H1 (cell line): ENCODE results near the gene CAMTA1. TPM values are rescaled to one million over a fixed set of nuclear protein-coding genes. Genes with fewer than 3 reads are reported as not detected.
A peak's percentile ranks its signal among the peaks of the same experiment; 100 is the strongest.

Experiments
- CTCF ChIA-PET: fragments of 300-600 bp; sonication (Branson Sonifier 250); formaldehyde crosslinking; loops from one replicate; lab custom pipeline; 2021; ENCODE audit not compliant: partially characterized antibody; lab: Charles Lee
- POLR2A ChIA-PET: fragments of 300-600 bp; sonication (Branson Sonifier 250); formaldehyde crosslinking; loops from one replicate; lab custom pipeline; 2021; ENCODE audit warnings: inconsistent platforms; ENCODE audit not compliant: partially characterized antibody; lab: Charles Lee
- DNase-seq, 2 experiments: peaks; one replicate each; pipeline versions ENCODE4 v3.0.0 to v3.0.0-alpha.2; 2010 to 2022; ENCODE audit warnings: low spot score in 2 of 2, low read depth in 1 of 2, mixed read lengths in 1 of 2
- FAIRE-seq: peaks from 2 replicates; lab custom pipeline; 2011; peaks lifted over from hg19 to GRCh38; lab: Jason Lieb, UNC
- H2AFZ ChIP-seq: 2 replicates; pipeline ENCODE4 v1.8.1; 2012; ENCODE audit warnings: low read length, inconsistent platforms
- H2AK5ac ChIP-seq: 2 replicates; pipeline ENCODE4 v1.6.1; 2013; ENCODE audit warnings: low read depth, low read length
- H2BK120ac ChIP-seq: replicated peaks from 2 replicates; pipeline ENCODE3; 2013; ENCODE audit warnings: low read depth, low read length, inconsistent platforms
- H2BK12ac ChIP-seq: 2 replicates; pipeline ENCODE4 v1.6.1; 2013; ENCODE audit warnings: low read depth, low read length
- H2BK15ac ChIP-seq: 2 replicates; pipeline ENCODE4 v1.6.1; 2013; ENCODE audit warnings: low read length
- H2BK20ac ChIP-seq: 2 replicates; pipeline ENCODE4 v1.6.1; 2013; ENCODE audit warnings: low read length
- H2BK5ac ChIP-seq: 2 replicates; pipeline ENCODE4 v1.6.1; 2013; ENCODE audit warnings: low read depth, low read length
- H3K14ac ChIP-seq: 2 replicates; pipeline ENCODE4 v1.6.1; 2013; ENCODE audit warnings: inconsistent platforms; ENCODE audit not compliant: insufficient read length
- H3K18ac ChIP-seq: 2 replicates; pipeline ENCODE4 v1.6.1; 2013; ENCODE audit warnings: low read length; ENCODE audit errors: extremely low read depth
- H3K23ac ChIP-seq: 2 replicates; pipeline ENCODE4 v1.6.1; 2013; ENCODE audit warnings: inconsistent platforms; ENCODE audit not compliant: insufficient read length
- H3K23me2 ChIP-seq: 2 replicates; pipeline ENCODE4 v1.6.1; 2013; ENCODE audit warnings: low read depth, low read length
- H3K27ac ChIP-seq: 2 replicates; pipeline ENCODE4 v1.6.1; 2011; ENCODE audit warnings: low read depth, low read length, inconsistent platforms
- H3K27me3 ChIP-seq, 4 experiments: replicated peaks in 1 of 4; 1 replicate in 1 of 4; 2 replicates in 3 of 4; pipeline versions ENCODE4 v1.6.1 to v1.8.1; 2011 to 2013; ENCODE audit warnings: low read length in 3 of 4, mild to moderate bottlenecking in 3 of 4, inconsistent platforms in 2 of 4, mixed read lengths in 2 of 4, moderate library complexity in 1 of 4; ENCODE audit not compliant: control insufficient read depth in 3 of 4, insufficient read depth in 3 of 4; ENCODE audit errors: extremely low read depth in 1 of 4
- H3K36me3 ChIP-seq, 4 experiments: 2 replicates each; pipeline versions ENCODE4 v1.6.1 to v1.8.1; 2011 to 2013; ENCODE audit warnings: mild to moderate bottlenecking in 4 of 4, low read length in 3 of 4, moderate library complexity in 2 of 4, control low read depth in 1 of 4, inconsistent platforms in 1 of 4; ENCODE audit not compliant: insufficient read depth in 4 of 4, control insufficient read depth in 2 of 4
- H3K4ac ChIP-seq: replicated peaks from 2 replicates; pipeline ENCODE3; 2013; ENCODE audit warnings: low read length, low read depth, mixed read lengths, inconsistent platforms; ENCODE audit not compliant: insufficient read length
- H3K4me1 ChIP-seq, 4 experiments: replicated peaks in 1 of 4; 1 replicate in 1 of 4; 2 replicates in 3 of 4; pipeline versions ENCODE4 v1.6.1 to v1.8.1; 2011 to 2013; ENCODE audit warnings: low read length in 3 of 4, inconsistent platforms in 2 of 4, mixed read lengths in 1 of 4; ENCODE audit not compliant: insufficient read depth in 4 of 4, control insufficient read depth in 3 of 4
- H3K4me2 ChIP-seq, 2 experiments: 2 replicates each; pipeline versions ENCODE4 v1.6.1 to v1.8.1; 2011 to 2013; ENCODE audit warnings: low read depth in 2 of 2, low read length in 2 of 2, control low read depth in 1 of 2, inconsistent platforms in 1 of 2, mild to moderate bottlenecking in 1 of 2; ENCODE audit not compliant: insufficient read depth in 1 of 2
- H3K4me3 ChIP-seq, 4 experiments: fragments of 200-600, 300-600 bp in 1 of 4; sonication (generic), shearing (Covaris generic), sonication (Bioruptor Twin) in 1 of 4; 2 replicates each; pipeline versions ENCODE4 v1.5.1 to v1.8.1; 2011 to 2016; ENCODE audit warnings: low read length in 4 of 4, low read depth in 3 of 4, control low read depth in 2 of 4, inconsistent platforms in 2 of 4, mild to moderate bottlenecking in 2 of 4, mixed read lengths in 1 of 4, moderate library complexity in 1 of 4; ENCODE audit not compliant: insufficient read depth in 2 of 4; ENCODE audit errors: extremely low read depth in 1 of 4
- H3K56ac ChIP-seq: replicated peaks from 2 replicates; pipeline ENCODE3; 2013; ENCODE audit warnings: low read depth, mild to moderate bottlenecking, mixed read lengths, low read length, inconsistent platforms; ENCODE audit not compliant: insufficient read length
- H3K79me1 ChIP-seq: 2 replicates; pipeline ENCODE4 v1.6.1; 2013; ENCODE audit warnings: low read depth, low read length, control low read depth
- H3K79me2 ChIP-seq, 2 experiments: 2 replicates each; pipeline versions ENCODE4 v1.6.1 to v1.8.1; 2012 to 2013; ENCODE audit warnings: low read length in 2 of 2, mild to moderate bottlenecking in 2 of 2, inconsistent platforms in 1 of 2; ENCODE audit not compliant: insufficient read depth in 2 of 2, control insufficient read depth in 1 of 2
- H3K9ac ChIP-seq, 4 experiments: replicated peaks in 1 of 4; 1 replicate in 1 of 4; 2 replicates in 3 of 4; pipeline versions ENCODE4 v1.6.1 to v1.8.1; 2011 to 2013; ENCODE audit warnings: low read depth in 3 of 4, low read length in 3 of 4, control low read depth in 2 of 4, mild to moderate bottlenecking in 2 of 4, moderate library complexity in 2 of 4, inconsistent platforms in 1 of 4; ENCODE audit errors: extremely low read depth in 1 of 4
- H3K9me3 ChIP-seq, 2 experiments: 2 replicates each; pipeline versions ENCODE4 v1.6.1 to v1.8.1; 2012 to 2013; ENCODE audit warnings: mild to moderate bottlenecking in 2 of 2, moderate library complexity in 2 of 2, control low read depth in 1 of 2, inconsistent platforms in 1 of 2, low read depth in 1 of 2, low read length in 1 of 2, mixed read lengths in 1 of 2; ENCODE audit not compliant: insufficient read depth in 2 of 2
- H4K20me1 ChIP-seq, 2 experiments: replicated peaks in 1 of 2; 2 replicates each; pipeline versions ENCODE3 to v1.8.1; 2011 to 2013; ENCODE audit warnings: inconsistent platforms in 2 of 2, low read length in 2 of 2, mild to moderate bottlenecking in 1 of 2; ENCODE audit not compliant: insufficient read depth in 2 of 2, control insufficient read depth in 1 of 2
- H4K5ac ChIP-seq: 2 replicates; pipeline ENCODE4 v1.6.1; 2013; ENCODE audit warnings: low read length, low read depth, mixed read lengths, inconsistent platforms; ENCODE audit not compliant: insufficient read length
- H4K8ac ChIP-seq: 2 replicates; pipeline ENCODE4 v1.8.0; 2013; ENCODE audit warnings: mild to moderate bottlenecking, moderate library complexity, low read length, inconsistent platforms; ENCODE audit not compliant: insufficient read depth; ENCODE audit errors: extremely low read depth
- H4K91ac ChIP-seq: replicated peaks from 2 replicates; pipeline ENCODE3; 2013; ENCODE audit warnings: low read length, mixed read lengths, inconsistent platforms; ENCODE audit not compliant: insufficient read length
- NRF1 ChIP-seq: IDR thresholded peaks from 2 replicates; pipeline ENCODE4 v1.6.1; 2011; ENCODE audit warnings: mild to moderate bottlenecking, low read depth, low read length, improper control_type of control experiment
- SUZ12 ChIP-seq: fragments of 200-600 bp; sonication (generic); IDR thresholded peaks from 2 replicates; pipeline ENCODE4 v1.6.1; 2012; ENCODE audit warnings: mild to moderate bottlenecking, inconsistent platforms, low read length, moderate library complexity, mixed read lengths
- WGBS, 2 experiments: shearing (Covaris generic) in 1 of 2; methylation state at CpG; one replicate each; pipeline versions ENCODE4 v1.1.6 to v1.1.7; 2013 to 2015; ENCODE audit warnings: low lambda C conversion rate in 2 of 2, mixed read lengths in 2 of 2, inconsistent platforms in 1 of 2, low coverage in 1 of 2, missing lambda C conversion rate in 1 of 2; ENCODE audit not compliant: insufficient replicate concordance in 2 of 2, insufficient coverage in 1 of 2, insufficient read length in 1 of 2; ENCODE audit errors: extremely low coverage in 1 of 2, missing lambda C conversion rate in 1 of 2; 5-methylcytosine and 5-hydroxymethylcytosine counted together
- polyA plus RNA-seq, 7 experiments: library from polyadenylated mRNA; depleted of rRNA in 3 of 7; stranded (reverse) in 5 of 7; unstranded in 2 of 7; fragments of >200 nt in 5 of 7; fragments of 200-250 nt in 2 of 7; gene quantifications; 1 replicate in 5 of 7; 2 replicates in 1 of 7; 4 replicates in 1 of 7; pipeline versions ENCODE4 v1.2.1 to v1.2.3, GENCODE V29; 2011 to 2013; ENCODE audit warnings: missing spikeins in 2 of 7, mixed read lengths in 2 of 7
- total RNA-seq: library from RNA; stranded (reverse); fragmentation: NEBNext Ultra II Directional; extraction: Animal tissue kit (Norgen Biotek cat#: 25700); gene quantifications from 2 replicates; pipeline ENCODE4 v1.2.1, GENCODE V29; 2021
- TF ChIP-seq, protein P1 (sequence below): IDR thresholded peaks from 2 replicates; pipeline ENCODE4 v1.6.1; 2011; ENCODE audit warnings: low read depth, mild to moderate bottlenecking, low read length; ENCODE audit not compliant: insufficient read depth
- TF ChIP-seq, protein P2 (sequence below): IDR thresholded peaks from 2 replicates; pipeline ENCODE4 v1.6.1; 2012; ENCODE audit warnings: inconsistent platforms

CAMTA1 gene
- total and polyA plus RNA-seq, 2 of the 8 experiments (the other 6 are each of a cell fraction or from before 2014, with no cell fraction given), result 65.0 to 119 TPM

DNA sequence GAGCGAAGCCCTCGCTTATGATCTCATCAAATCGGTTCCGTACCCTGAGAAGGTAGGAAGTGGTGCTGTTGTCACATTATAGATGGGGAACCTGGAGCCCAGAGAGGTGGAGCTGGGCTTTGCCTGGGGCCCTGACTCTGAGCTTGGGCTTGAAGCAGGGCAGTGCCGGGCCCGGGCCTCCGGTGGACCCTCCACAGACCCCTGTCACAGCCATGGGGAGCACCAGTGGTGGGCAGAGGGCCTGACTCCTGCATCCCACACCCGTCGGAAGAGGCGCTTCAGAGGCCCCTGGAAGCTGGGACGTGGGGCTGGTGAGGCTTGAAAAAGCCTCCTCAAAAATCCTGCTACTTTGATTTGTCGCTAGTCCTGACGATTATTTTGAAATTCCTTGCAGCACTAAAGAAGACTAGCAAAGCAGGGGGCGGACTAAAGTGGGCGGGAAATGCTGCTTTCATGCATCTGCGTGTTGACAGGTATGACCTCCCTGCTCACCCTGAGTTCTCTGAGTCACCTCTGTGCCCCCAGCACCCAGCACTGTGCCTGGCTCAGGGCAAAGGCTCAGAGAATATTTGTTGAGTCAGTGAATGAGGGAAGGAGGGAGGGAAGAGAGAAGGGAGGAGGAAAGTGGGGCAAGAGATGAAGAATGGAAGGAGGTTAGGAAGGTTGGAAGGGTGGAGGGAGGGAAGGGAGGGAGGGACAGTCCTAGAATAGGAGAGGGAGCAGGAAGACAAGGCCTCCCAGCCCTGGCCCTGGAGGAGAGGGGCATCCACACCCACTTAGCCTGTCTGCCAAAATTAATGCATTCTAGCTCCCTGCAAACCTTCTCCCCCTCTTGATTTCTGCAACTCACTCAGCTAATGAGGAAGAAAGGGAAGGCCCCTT is 723.0 kb downstream of the CAMTA1 start:
- no peak overlapping the region for H2BK20ac ChIP-seq
- no peak overlapping the region for H3K4me3 ChIP-seq
- H3K79me2 ChIP-seq, result no peaks in the 10 kb centered on the region
- no peak overlapping the region for H3K27ac ChIP-seq
- H3K4me1 ChIP-seq, result peaks cover 0 to 4% (median 0%) of the 10 kb centered on the region in 4 experiments; a peak in 1 of 7 replicates
- H3K4me2 ChIP-seq, result no peak overlapping the region
- no peak overlapping the region for H3K56ac ChIP-seq
- no peak overlapping the region for H2AFZ ChIP-seq
- CTCF ChIA-PET, result interaction anchor here (1.4 to 1.8 kb wide), 3 partner anchors 12 to 27 kb away, joined by 3 to 4 read pairs (median 3); no protein-coding TSS in a partner anchor
- POLR2A ChIA-PET, result interaction anchor here (1.3 kb wide), 1 partner anchor 9 kb away, joined by 3 read pairs; no protein-coding TSS in a partner anchor
- FAIRE-seq, result no peak
- no peak overlapping the region for H3K14ac ChIP-seq
- no peak overlapping the region for H3K9ac ChIP-seq
- H2BK5ac ChIP-seq, result no peak overlapping the region
- H3K18ac ChIP-seq, result peak overlapping the region; percentile 48; the same call in 1 of the 2 replicates
- no peak overlapping the region for H4K8ac ChIP-seq
- peak overlapping the region; percentile 29; the same call in 1 of the 2 replicates for H2BK12ac ChIP-seq
- no peak overlapping the region for H2BK15ac ChIP-seq
- no peak for DNase-seq
- H4K91ac ChIP-seq, result no peak overlapping the region
- H3K23me2 ChIP-seq, result peaks cover 8% of the 10 kb centered on the region; the same call in 1 of the 2 replicates
- H2BK120ac ChIP-seq, result no peak overlapping the region
- H3K9me3 ChIP-seq, result no peaks in the 10 kb centered on the region
- no peak overlapping the region for H2AK5ac ChIP-seq
- H3K27me3 ChIP-seq, result no peaks in the 10 kb centered on the region
- no peaks in the 10 kb centered on the region for H3K79me1 ChIP-seq
- 88% methylated on average over 16 of the region's 16 CpGs; no CpG with 5 or more reads in 1 of the 2 experiments for WGBS, 2 experiments
- H3K23ac ChIP-seq, result no peak overlapping the region
- H4K20me1 ChIP-seq, result peaks cover 0 to 1% of the 10 kb centered on the region in 2 experiments
- no peak overlapping the region for H3K4ac ChIP-seq
- no peak overlapping the region for H4K5ac ChIP-seq
- no peaks in the 10 kb centered on the region for H3K36me3 ChIP-seq
- TF ChIP-seq SUZ12, result no peak
- TF ChIP-seq, protein P1, sequence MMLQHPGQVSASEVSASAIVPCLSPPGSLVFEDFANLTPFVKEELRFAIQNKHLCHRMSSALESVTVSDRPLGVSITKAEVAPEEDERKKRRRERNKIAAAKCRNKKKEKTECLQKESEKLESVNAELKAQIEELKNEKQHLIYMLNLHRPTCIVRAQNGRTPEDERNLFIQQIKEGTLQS, result no peak
- TF ChIP-seq, protein P2, sequence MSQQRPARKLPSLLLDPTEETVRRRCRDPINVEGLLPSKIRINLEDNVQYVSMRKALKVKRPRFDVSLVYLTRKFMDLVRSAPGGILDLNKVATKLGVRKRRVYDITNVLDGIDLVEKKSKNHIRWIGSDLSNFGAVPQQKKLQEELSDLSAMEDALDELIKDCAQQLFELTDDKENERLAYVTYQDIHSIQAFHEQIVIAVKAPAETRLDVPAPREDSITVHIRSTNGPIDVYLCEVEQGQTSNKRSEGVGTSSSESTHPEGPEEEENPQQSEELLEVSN, result no peak
- no peak for TF ChIP-seq NRF1
